ENCODE data around the gene COQ6.
"Not testable (repeated sequence)": the region's sequence is repeated elsewhere in the genome, so short reads cannot be mapped to it uniquely, and the experiment has no call there.

The COQ6 gene

DNA sequence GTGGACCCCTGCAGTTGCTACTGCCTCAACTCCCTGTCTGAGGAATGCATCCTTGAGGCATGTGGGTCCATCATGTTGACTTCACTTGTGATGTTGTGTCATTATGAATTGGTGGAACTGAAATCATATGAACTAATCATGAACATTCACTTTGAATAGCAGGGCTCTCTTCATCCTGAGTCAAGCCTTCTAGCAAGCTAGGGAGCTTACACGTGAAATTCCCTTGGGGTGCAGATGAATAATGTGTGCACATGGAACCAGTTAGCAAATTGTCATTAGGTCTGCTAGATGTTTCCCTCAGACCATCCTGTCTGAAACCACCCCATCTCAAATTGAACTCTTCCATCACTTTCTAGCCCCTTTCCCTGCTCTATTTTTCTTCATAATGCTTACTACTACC, 3.6 kb downstream of the COQ6 start:
- Mint-ChIP-seq H3K9me3 (no peaks in the 10 kb centered on the region), H3K4me1 (peaks cover 13% of the 10 kb centered on the region), H3K4me3 (no peak overlapping the region), H3K27me3 (no peaks in the 10 kb centered on the region), H3K27ac (peak overlapping the region; percentile 4), H3K36me3 (peaks cover 13% of the 10 kb centered on the region)
- ATAC-seq (ENCODE audit: low read depth), result no peak
- DNase-seq (ENCODE audit: low spot score in 2 of 2), result no peak

DNA sequence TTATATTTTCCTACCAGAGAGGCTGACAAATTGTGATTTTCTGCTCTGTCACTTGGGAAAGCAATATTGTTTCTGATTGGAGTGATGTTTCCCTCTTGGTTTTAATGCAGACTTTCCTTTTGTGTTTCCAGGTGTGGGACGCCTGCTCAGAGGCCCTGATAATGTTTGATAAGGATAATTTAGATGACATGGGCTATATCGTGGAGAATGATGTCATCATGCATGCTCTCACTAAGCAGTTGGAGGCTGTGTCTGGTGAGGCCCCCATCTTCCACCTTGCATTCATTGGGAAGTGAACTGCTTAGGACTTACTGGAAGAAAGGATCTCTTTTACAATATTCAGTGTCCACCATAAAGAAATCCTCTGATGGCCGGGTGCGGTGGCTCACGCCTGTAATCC, 5.6 kb downstream of the COQ6 start:
- no peak for DNase-seq (ENCODE audit: low spot score in 2 of 2)
- Mint-ChIP-seq H3K27me3 (no peaks in the 10 kb centered on the region), H3K27ac (no peak overlapping the region), H3K36me3 (peaks cover 20% of the 10 kb centered on the region), H3K4me1 (peaks cover 6% of the 10 kb centered on the region), H3K9me3 (no peaks in the 10 kb centered on the region), H3K4me3 (no peak overlapping the region)
- ATAC-seq (ENCODE audit: low read depth), result no peak

DNA sequence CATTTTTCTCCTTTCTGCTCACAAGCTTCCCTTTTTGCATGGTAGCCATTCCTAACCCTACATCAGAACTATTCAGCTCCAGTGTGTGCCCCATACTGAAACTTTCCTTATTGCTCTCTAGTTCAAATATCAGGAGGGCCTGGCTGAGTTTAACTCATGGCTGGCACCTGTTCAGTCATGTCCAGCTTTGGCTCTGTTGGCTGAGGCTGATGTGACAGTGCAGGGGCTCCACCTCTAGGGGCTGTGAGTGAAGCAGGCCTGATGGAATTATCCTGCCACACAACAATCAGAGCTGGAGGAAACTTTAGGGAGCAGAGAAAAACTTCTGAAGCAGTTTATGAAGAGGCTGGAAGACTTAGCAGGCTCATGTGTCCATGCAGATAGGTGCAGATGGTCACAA, 8.5 kb downstream of the COQ6 start:
- no peak overlapping the region for H3K4me3 Mint-ChIP-seq
- H3K36me3 Mint-ChIP-seq, result peaks cover 31% of the 10 kb centered on the region
- H3K4me1 Mint-ChIP-seq, result no peaks in the 10 kb centered on the region
- no peaks in the 10 kb centered on the region for H3K9me3 Mint-ChIP-seq
- H3K27me3 Mint-ChIP-seq, result no peaks in the 10 kb centered on the region
- DNase-seq (ENCODE audit: low spot score in 2 of 2) (no peak), ATAC-seq (ENCODE audit: low read depth) (no peak)
- H3K27ac Mint-ChIP-seq, result no peak overlapping the region

GRCh38 chr14:73961192-73961591, 11.1 kb downstream of the COQ6 start:
- H3K27me3 Mint-ChIP-seq, result no peaks in the 10 kb centered on the region
- ATAC-seq (ENCODE audit: low read depth), result no peak
- no peaks in the 10 kb centered on the region for H3K4me1 Mint-ChIP-seq
- H3K4me3 Mint-ChIP-seq, result no peak overlapping the region
- peaks cover 28% of the 10 kb centered on the region for H3K36me3 Mint-ChIP-seq
- no peak overlapping the region for H3K27ac Mint-ChIP-seq
- no peaks in the 10 kb centered on the region for H3K9me3 Mint-ChIP-seq
- DNase-seq (ENCODE audit: low spot score in 2 of 2), result no peak

GRCh38 chr14:73965216-73965615, 15.1 kb downstream of the COQ6 start:
- Mint-ChIP-seq H3K4me3 (no peak overlapping the region), H3K27ac (no peak overlapping the region), H3K27me3 (no peaks in the 10 kb centered on the region), H3K9me3 (no peaks in the 10 kb centered on the region), H3K4me1 (no peaks in the 10 kb centered on the region), H3K36me3 (peaks cover 30% of the 10 kb centered on the region)
- ATAC-seq (ENCODE audit: low read depth), result no peak
- DNase-seq (ENCODE audit: low spot score in 2 of 2), result no peak

DNA sequence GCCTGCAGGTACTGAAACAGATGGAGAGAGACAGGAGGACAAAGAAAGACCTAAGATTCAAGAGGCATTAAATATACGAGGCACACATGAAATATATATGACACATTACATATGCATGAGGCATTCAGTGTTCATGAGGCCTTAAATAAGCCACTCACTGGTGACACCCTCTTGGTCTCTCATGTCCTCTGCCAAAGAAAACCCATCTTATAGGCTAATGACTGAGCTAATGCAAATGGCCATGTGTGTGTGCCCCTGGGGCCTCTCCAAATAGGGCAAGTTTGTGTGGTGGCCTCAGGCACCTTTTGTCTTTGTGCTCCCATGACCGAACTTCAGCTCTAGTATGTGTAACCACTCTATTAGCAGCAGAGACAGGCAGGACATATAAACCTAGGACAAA, 18.8 kb downstream of the COQ6 start:
- DNase-seq (ENCODE audit: low spot score in 2 of 2) (no peak), ATAC-seq (ENCODE audit: low read depth) (no peak)
- H3K4me3 Mint-ChIP-seq, result no peak overlapping the region
- no peak overlapping the region for H3K27ac Mint-ChIP-seq
- peaks cover 18% of the 10 kb centered on the region for H3K36me3 Mint-ChIP-seq
- no peaks in the 10 kb centered on the region for H3K27me3 Mint-ChIP-seq
- H3K9me3 Mint-ChIP-seq, result no peaks in the 10 kb centered on the region
- H3K4me1 Mint-ChIP-seq, result no peaks in the 10 kb centered on the region

- H3K9me3 Mint-ChIP-seq, result no peaks in the 10 kb centered on the region
- peaks cover 18% of the 10 kb centered on the region for H3K36me3 Mint-ChIP-seq
- H3K27ac Mint-ChIP-seq, result no peak overlapping the region
- H3K4me3 Mint-ChIP-seq, result no peak overlapping the region
- no peak for ATAC-seq (ENCODE audit: low read depth)
- no peak for DNase-seq (ENCODE audit: low spot score in 2 of 2)
- H3K4me1 Mint-ChIP-seq, result no peaks in the 10 kb centered on the region
- H3K27me3 Mint-ChIP-seq, result no peaks in the 10 kb centered on the region
Measured at GRCh38 chr14:73973497-73973896, 23.4 kb downstream of the COQ6 start.

DNA sequence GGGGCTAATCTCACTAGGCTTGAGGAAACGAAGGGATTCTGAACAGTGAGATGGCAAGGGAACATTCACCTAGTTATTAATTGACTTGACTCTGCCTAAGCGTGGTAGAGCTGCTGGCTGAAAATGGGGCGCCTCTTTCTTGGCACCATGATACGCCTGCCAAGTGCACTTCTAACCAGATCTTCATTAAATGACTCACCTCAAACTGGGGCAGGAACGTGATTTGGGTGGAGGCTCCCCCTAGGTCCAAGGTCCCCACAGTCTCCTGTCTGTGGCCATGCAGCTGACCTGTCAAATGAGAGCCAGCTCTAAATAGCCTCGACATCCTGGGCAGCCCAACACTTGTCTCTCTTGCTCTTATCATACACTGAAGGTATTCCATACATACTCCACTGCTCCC, 26.0 kb downstream of the COQ6 start:
- no peaks in the 10 kb centered on the region for H3K4me1 Mint-ChIP-seq
- ATAC-seq (ENCODE audit: low read depth), result no peak
- peaks cover 12% of the 10 kb centered on the region for H3K36me3 Mint-ChIP-seq
- no peaks in the 10 kb centered on the region for H3K27me3 Mint-ChIP-seq
- H3K4me3 Mint-ChIP-seq, result no peak overlapping the region
- no peak overlapping the region for H3K27ac Mint-ChIP-seq
- no peaks in the 10 kb centered on the region for H3K9me3 Mint-ChIP-seq
- no peak for DNase-seq (ENCODE audit: low spot score in 2 of 2)

DNA sequence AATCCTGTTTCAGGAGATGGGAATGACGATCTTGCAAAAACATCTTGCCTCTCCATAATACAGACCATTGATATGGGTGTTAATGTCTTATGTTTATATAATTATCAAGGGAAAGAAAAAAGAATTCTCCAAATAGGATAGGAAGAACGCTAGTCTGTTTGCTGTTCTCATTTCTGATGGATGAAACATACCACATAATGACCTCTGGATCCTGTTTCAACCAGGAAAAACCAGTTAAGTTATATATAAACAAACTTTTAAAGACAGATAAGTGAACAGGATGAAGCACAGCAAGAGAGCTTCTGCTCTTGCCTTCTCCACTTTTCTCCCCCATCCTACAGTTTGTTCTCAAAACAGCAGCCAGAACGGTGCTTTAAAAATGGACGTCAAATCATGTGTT, 27.8 kb downstream of the COQ6 start:
- H3K4me1 Mint-ChIP-seq, result no peaks in the 10 kb centered on the region
- no peaks in the 10 kb centered on the region for H3K9me3 Mint-ChIP-seq
- no peak overlapping the region for H3K4me3 Mint-ChIP-seq
- peaks cover 8% of the 10 kb centered on the region for H3K36me3 Mint-ChIP-seq
- H3K27ac Mint-ChIP-seq, result no peak overlapping the region
- ATAC-seq (ENCODE audit: low read depth) (no peak), DNase-seq (ENCODE audit: low spot score in 2 of 2) (no peak)
- H3K27me3 Mint-ChIP-seq, result no peaks in the 10 kb centered on the region

DNA sequence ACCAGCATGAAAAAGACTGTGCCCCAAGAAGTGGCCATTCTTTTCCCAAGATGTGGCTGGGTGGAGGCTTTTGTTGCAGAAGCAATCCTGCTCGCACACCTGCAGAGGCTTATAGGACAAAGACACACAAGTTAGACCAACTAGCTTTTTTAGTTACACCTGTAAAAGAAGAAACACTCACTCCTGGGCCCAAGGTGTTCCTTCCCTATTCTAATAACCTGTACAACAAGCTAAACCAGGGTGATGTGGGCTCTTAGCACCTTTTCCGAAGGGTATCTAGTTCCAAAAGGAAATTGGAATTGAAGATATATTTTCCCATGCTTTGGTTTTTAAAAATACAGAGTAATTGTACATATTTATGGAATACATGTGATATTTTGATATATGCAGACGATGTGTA, 38.0 kb downstream of the COQ6 start:
- peaks cover 19% of the 10 kb centered on the region for H3K36me3 Mint-ChIP-seq
- H3K4me3 Mint-ChIP-seq, result no peak overlapping the region
- no peaks in the 10 kb centered on the region for H3K27me3 Mint-ChIP-seq
- ATAC-seq (ENCODE audit: low read depth) (no peak), DNase-seq (ENCODE audit: low spot score in 2 of 2) (no peak)
- no peaks in the 10 kb centered on the region for H3K4me1 Mint-ChIP-seq
- no peaks in the 10 kb centered on the region for H3K9me3 Mint-ChIP-seq
- no peak overlapping the region for H3K27ac Mint-ChIP-seq

GRCh38 chr14:73988656-73989055, 38.6 kb downstream of the COQ6 start:
- not testable (repeated sequence) for H3K4me3 Mint-ChIP-seq; DNase-seq (ENCODE audit: low spot score in 2 of 2); ATAC-seq (ENCODE audit: low read depth); H3K9me3 Mint-ChIP-seq; H3K27ac Mint-ChIP-seq; H3K27me3 Mint-ChIP-seq; H3K4me1 Mint-ChIP-seq
- H3K36me3 Mint-ChIP-seq, result peaks cover 19% of the 10 kb centered on the region

GRCh38 chr14:73991092-73991491, 41.0 kb downstream of the COQ6 start:
- no peak overlapping the region for H3K4me3 Mint-ChIP-seq
- H3K36me3 Mint-ChIP-seq, result peaks cover 15% of the 10 kb centered on the region
- no peak for DNase-seq (ENCODE audit: low spot score in 2 of 2)
- no peaks in the 10 kb centered on the region for H3K27me3 Mint-ChIP-seq
- H3K9me3 Mint-ChIP-seq, result no peaks in the 10 kb centered on the region
- ATAC-seq (ENCODE audit: low read depth), result no peak
- peaks cover 4% of the 10 kb centered on the region for H3K4me1 Mint-ChIP-seq
- H3K27ac Mint-ChIP-seq, result no peak overlapping the region

DNA sequence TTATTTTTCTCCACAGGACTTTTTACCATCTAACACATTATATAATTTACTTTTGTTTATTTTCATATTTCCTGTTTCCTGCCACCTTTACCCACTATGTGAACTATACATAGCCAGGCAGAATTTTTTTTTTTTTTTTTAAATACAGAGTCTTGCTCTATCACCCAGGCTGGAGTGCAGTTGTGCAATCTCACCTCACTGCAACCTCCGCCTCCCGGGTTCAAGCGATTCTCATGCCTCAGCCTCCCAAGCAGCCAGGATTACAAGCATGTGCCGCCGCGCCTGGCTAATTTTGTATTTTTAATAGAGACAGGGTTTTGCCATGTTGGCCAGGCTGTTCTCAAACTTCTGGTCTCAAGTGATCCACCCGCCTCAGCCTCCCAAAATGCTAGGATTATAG, 44.8 kb downstream of the COQ6 start:
- not testable (repeated sequence) for ATAC-seq (ENCODE audit: low read depth)

GRCh38 chr14:73995977-73996378, 45.9 kb downstream of the COQ6 start:
- peaks cover 7% of the 10 kb centered on the region for H3K36me3 Mint-ChIP-seq
- ATAC-seq (ENCODE audit: low read depth) (no peak), DNase-seq (ENCODE audit: low spot score in 2 of 2) (no peak)
- no peaks in the 10 kb centered on the region for H3K9me3 Mint-ChIP-seq
- peaks cover 5% of the 10 kb centered on the region for H3K4me1 Mint-ChIP-seq
- no peak overlapping the region for H3K4me3 Mint-ChIP-seq
- no peak overlapping the region for H3K27ac Mint-ChIP-seq
- H3K27me3 Mint-ChIP-seq, result no peaks in the 10 kb centered on the region

More for the DNA sequence above, 44.8 kb downstream of the COQ6 start:
- not testable (repeated sequence) for H3K27ac Mint-ChIP-seq; H3K4me3 Mint-ChIP-seq; H3K36me3 Mint-ChIP-seq; H3K9me3 Mint-ChIP-seq; H3K27me3 Mint-ChIP-seq; H3K4me1 Mint-ChIP-seq; DNase-seq (ENCODE audit: low spot score in 2 of 2)

- Mint-ChIP-seq H3K36me3 (peaks cover 6% of the 10 kb centered on the region), H3K27me3 (no peaks in the 10 kb centered on the region), H3K4me1 (peaks cover 5% of the 10 kb centered on the region), H3K4me3 (no peak overlapping the region), H3K9me3 (no peaks in the 10 kb centered on the region), H3K27ac (no peak overlapping the region)
- ATAC-seq (ENCODE audit: low read depth) (no peak), DNase-seq (ENCODE audit: low spot score in 2 of 2) (no peak)
Measured at GRCh38 chr14:73996731-73997107, 46.6 kb downstream of the COQ6 start.

Data from memory B cell (primary cell).